Measurements from ENCODE around the gene CTSC. TPM values are rescaled to one million over a fixed set of nuclear protein-coding genes. Genes with fewer than 3 reads are reported as not detected.

Gene CTSC
- total RNA-seq, 1 donor from 2014 or later: 195 TPM

- Histone ChIP-seq H3K4me1 (ENCODE audit: insufficient read depth, low read length) (no peaks in the 10 kb centered on the region), H3K9ac (ENCODE audit: low read length) (no peak overlapping the region), H4K20me1 (ENCODE audit: insufficient read depth, low read length) (no peaks in the 10 kb centered on the region), H3K9me3 (ENCODE audit: insufficient read depth, low read depth, low read length) (no peaks in the 10 kb centered on the region), H2AFZ (ENCODE audit: low read depth, low read length) (no peak overlapping the region), H3K79me2 (ENCODE audit: insufficient read depth, low read length) (no peaks in the 10 kb centered on the region), H3K27ac (ENCODE audit: low read depth, low read length) (no peak overlapping the region), H3K4me2 (ENCODE audit: low read length) (no peak overlapping the region), H3K27me3 (ENCODE audit: insufficient read depth, low read length) (no peaks in the 10 kb centered on the region), H3K4me3 (ENCODE audit: insufficient read depth, low read depth, low read length) (no peak overlapping the region), H3K36me3 (ENCODE audit: insufficient read depth, low read length) (no peaks in the 10 kb centered on the region)
- no peak for FAIRE-seq
- DNase-seq (ENCODE audit: low read depth): no peak
- Mint-ChIP-seq H3K4me3 (ENCODE audit: unreplicated experiment) (no peak overlapping the region), H3K36me3 (ENCODE audit: low read depth, unreplicated experiment) (peaks cover 6% of the 10 kb centered on the region), H3K27me3 (ENCODE audit: low read depth, unreplicated experiment) (no peaks in the 10 kb centered on the region), H3K9me3 (ENCODE audit: unreplicated experiment) (no peaks in the 10 kb centered on the region), H3K27ac (ENCODE audit: unreplicated experiment) (no peak overlapping the region), H3K4me1 (ENCODE audit: low read depth, unreplicated experiment) (peaks cover 4% of the 10 kb centered on the region)
- TF ChIP-seq, protein P1, sequence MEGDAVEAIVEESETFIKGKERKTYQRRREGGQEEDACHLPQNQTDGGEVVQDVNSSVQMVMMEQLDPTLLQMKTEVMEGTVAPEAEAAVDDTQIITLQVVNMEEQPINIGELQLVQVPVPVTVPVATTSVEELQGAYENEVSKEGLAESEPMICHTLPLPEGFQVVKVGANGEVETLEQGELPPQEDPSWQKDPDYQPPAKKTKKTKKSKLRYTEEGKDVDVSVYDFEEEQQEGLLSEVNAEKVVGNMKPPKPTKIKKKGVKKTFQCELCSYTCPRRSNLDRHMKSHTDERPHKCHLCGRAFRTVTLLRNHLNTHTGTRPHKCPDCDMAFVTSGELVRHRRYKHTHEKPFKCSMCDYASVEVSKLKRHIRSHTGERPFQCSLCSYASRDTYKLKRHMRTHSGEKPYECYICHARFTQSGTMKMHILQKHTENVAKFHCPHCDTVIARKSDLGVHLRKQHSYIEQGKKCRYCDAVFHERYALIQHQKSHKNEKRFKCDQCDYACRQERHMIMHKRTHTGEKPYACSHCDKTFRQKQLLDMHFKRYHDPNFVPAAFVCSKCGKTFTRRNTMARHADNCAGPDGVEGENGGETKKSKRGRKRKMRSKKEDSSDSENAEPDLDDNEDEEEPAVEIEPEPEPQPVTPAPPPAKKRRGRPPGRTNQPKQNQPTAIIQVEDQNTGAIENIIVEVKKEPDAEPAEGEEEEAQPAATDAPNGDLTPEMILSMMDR (IDR thresholded peaks at IDR 0.05; ENCODE audit: insufficient read depth, low read depth, low read length): no peak
- no peak for TF ChIP-seq EZH2 (IDR thresholded peaks at IDR 0.05; ENCODE audit: insufficient read depth, low read length)
Observed at GRCh38 chr11:88266157-88266556, 71.4 kb downstream of the CTSC start.

GRCh38 chr11:88259431-88259830 is 78.1 kb downstream of the CTSC start:
- Histone ChIP-seq H3K36me3 (ENCODE audit: insufficient read depth, low read length) (no peaks in the 10 kb centered on the region), H3K4me3 (ENCODE audit: insufficient read depth, low read depth, low read length) (no peak overlapping the region), H4K20me1 (ENCODE audit: insufficient read depth, low read length) (no peaks in the 10 kb centered on the region), H3K4me1 (ENCODE audit: insufficient read depth, low read length) (no peaks in the 10 kb centered on the region), H3K9me3 (ENCODE audit: insufficient read depth, low read depth, low read length) (no peaks in the 10 kb centered on the region), H3K9ac (ENCODE audit: low read length) (no peak overlapping the region), H3K79me2 (ENCODE audit: insufficient read depth, low read length) (no peaks in the 10 kb centered on the region), H3K27me3 (ENCODE audit: insufficient read depth, low read length) (no peaks in the 10 kb centered on the region), H3K4me2 (ENCODE audit: low read length) (no peak overlapping the region), H3K27ac (ENCODE audit: low read depth, low read length) (no peak overlapping the region), H2AFZ (ENCODE audit: low read depth, low read length) (no peak overlapping the region)
- TF ChIP-seq, protein P1 (IDR thresholded peaks at IDR 0.05; ENCODE audit: insufficient read depth, low read depth, low read length): no peak
- TF ChIP-seq EZH2 (IDR thresholded peaks at IDR 0.05; ENCODE audit: insufficient read depth, low read length): no peak
- Mint-ChIP-seq H3K27ac (ENCODE audit: unreplicated experiment) (no peak overlapping the region), H3K36me3 (ENCODE audit: low read depth, unreplicated experiment) (peaks cover 9% of the 10 kb centered on the region), H3K9me3 (ENCODE audit: unreplicated experiment) (peaks cover 17% of the 10 kb centered on the region), H3K4me3 (ENCODE audit: unreplicated experiment) (no peak overlapping the region), H3K4me1 (ENCODE audit: low read depth, unreplicated experiment) (no peaks in the 10 kb centered on the region), H3K27me3 (ENCODE audit: low read depth, unreplicated experiment) (no peaks in the 10 kb centered on the region)
- FAIRE-seq (no peak), DNase-seq (ENCODE audit: low read depth) (no peak)

DNA sequence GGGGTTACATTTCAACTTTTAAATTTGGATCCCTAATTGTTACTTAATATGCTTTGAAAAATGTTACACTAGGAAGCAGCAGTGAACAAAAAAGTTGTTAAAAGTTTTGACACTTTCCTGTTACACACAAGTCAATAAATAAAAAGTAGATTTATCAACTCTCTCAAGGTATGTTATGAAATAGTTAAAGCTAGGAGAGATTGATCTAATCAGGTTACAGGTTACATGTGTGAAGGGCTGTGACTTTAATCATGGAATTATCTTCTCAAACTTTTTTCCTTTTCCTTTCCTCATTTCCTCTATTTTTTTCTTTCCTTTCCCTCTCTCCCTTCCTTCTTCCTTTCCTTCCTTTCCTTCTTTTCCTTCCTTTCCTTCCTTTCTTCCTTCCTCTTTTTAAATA is 85.3 kb downstream of the CTSC start:
- H3K4me1 ChIP-seq (ENCODE audit: insufficient read depth, low read length): no peaks in the 10 kb centered on the region
- H3K4me3 Mint-ChIP-seq (ENCODE audit: unreplicated experiment): no peak overlapping the region
- DNase-seq (ENCODE audit: low read depth) (no peak), FAIRE-seq (no peak)
- H3K9me3 ChIP-seq (ENCODE audit: insufficient read depth, low read depth, low read length): no peaks in the 10 kb centered on the region
- H3K9me3 Mint-ChIP-seq (ENCODE audit: unreplicated experiment): peaks cover 7% of the 10 kb centered on the region
- H3K4me2 ChIP-seq (ENCODE audit: low read length): no peak overlapping the region
- no peaks in the 10 kb centered on the region for H3K79me2 ChIP-seq (ENCODE audit: insufficient read depth, low read length)
- H4K20me1 ChIP-seq (ENCODE audit: insufficient read depth, low read length): no peaks in the 10 kb centered on the region
- no peak overlapping the region for H2AFZ ChIP-seq (ENCODE audit: low read depth, low read length)
- TF ChIP-seq, protein P1 (IDR thresholded peaks at IDR 0.05; ENCODE audit: insufficient read depth, low read depth, low read length): no peak
- no peak for TF ChIP-seq EZH2 (IDR thresholded peaks at IDR 0.05; ENCODE audit: insufficient read depth, low read length)
- no peak overlapping the region for H3K4me3 ChIP-seq (ENCODE audit: insufficient read depth, low read depth, low read length)
- no peak overlapping the region for H3K9ac ChIP-seq (ENCODE audit: low read length)
- no peaks in the 10 kb centered on the region for H3K36me3 ChIP-seq (ENCODE audit: insufficient read depth, low read length)
- no peaks in the 10 kb centered on the region for H3K27me3 ChIP-seq (ENCODE audit: insufficient read depth, low read length)
- H3K27ac ChIP-seq (ENCODE audit: low read depth, low read length): no peak overlapping the region
- no peaks in the 10 kb centered on the region for H3K36me3 Mint-ChIP-seq (ENCODE audit: low read depth, unreplicated experiment)
- no peak overlapping the region for H3K27ac Mint-ChIP-seq (ENCODE audit: unreplicated experiment)
- H3K4me1 Mint-ChIP-seq (ENCODE audit: low read depth, unreplicated experiment): no peaks in the 10 kb centered on the region
- no peaks in the 10 kb centered on the region for H3K27me3 Mint-ChIP-seq (ENCODE audit: low read depth, unreplicated experiment)

Measured in astrocyte (in vitro differentiated cells and primary cell).